GM12865 (cell line): Measurements from ENCODE around the gene HDAC11.

ENCODE experiments used
- DNase-seq: peaks from one replicate; pipeline ENCODE4 v3.0.0; 2010; ENCODE audit warnings: low read depth
- H3K4me3 ChIP-seq: 2 replicates; pipeline ENCODE4 v1.5.1; 2011; ENCODE audit warnings: mild to moderate bottlenecking, low read depth, low read length, control low read depth
- TF ChIP-seq, protein P1 (sequence below): IDR thresholded peaks from 2 replicates; pipeline ENCODE4 v1.5.1; 2011; ENCODE audit warnings: low read length, control low read depth, low read depth, inconsistent platforms; ENCODE audit not compliant: insufficient read depth; ENCODE audit errors: missing control alignments

The HDAC11 gene

GRCh38 chr3:13452490-13453335 is 27.4 kb upstream of the HDAC11 start:
- peak; percentile 64 for DNase-seq
- peak overlapping the region; percentile 55 for H3K4me3 ChIP-seq
- TF ChIP-seq, protein P1, sequence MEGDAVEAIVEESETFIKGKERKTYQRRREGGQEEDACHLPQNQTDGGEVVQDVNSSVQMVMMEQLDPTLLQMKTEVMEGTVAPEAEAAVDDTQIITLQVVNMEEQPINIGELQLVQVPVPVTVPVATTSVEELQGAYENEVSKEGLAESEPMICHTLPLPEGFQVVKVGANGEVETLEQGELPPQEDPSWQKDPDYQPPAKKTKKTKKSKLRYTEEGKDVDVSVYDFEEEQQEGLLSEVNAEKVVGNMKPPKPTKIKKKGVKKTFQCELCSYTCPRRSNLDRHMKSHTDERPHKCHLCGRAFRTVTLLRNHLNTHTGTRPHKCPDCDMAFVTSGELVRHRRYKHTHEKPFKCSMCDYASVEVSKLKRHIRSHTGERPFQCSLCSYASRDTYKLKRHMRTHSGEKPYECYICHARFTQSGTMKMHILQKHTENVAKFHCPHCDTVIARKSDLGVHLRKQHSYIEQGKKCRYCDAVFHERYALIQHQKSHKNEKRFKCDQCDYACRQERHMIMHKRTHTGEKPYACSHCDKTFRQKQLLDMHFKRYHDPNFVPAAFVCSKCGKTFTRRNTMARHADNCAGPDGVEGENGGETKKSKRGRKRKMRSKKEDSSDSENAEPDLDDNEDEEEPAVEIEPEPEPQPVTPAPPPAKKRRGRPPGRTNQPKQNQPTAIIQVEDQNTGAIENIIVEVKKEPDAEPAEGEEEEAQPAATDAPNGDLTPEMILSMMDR, result peak; percentile 64

- no peak for DNase-seq
- TF ChIP-seq, protein P1, result no peak
- H3K4me3 ChIP-seq, result no peak overlapping the region
Measured at GRCh38 chr3:13455644-13456043, 24.5 kb upstream of the HDAC11 start.

DNA sequence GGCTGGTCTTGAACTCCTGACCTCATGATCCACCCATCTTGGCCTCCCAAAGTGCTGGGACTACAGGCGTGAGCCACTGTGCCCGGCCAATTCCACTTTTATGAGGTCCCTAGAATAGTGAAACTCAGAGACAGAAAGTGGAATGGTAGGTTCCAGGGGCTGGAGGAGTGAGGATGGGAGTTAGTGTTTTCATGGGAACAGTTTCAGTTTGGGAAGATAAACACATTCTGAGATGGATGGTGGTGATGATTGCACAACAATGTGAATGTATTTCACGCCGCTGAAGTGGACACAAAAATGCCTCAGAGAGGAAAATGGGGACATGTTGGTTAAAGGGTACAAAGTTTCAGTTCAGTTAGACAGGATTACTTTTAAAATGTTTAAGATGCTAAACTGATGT is 22.5 kb upstream of the HDAC11 start:
- TF ChIP-seq, protein P1, result no peak
- DNase-seq, result no peak
- no peak overlapping the region for H3K4me3 ChIP-seq

DNA sequence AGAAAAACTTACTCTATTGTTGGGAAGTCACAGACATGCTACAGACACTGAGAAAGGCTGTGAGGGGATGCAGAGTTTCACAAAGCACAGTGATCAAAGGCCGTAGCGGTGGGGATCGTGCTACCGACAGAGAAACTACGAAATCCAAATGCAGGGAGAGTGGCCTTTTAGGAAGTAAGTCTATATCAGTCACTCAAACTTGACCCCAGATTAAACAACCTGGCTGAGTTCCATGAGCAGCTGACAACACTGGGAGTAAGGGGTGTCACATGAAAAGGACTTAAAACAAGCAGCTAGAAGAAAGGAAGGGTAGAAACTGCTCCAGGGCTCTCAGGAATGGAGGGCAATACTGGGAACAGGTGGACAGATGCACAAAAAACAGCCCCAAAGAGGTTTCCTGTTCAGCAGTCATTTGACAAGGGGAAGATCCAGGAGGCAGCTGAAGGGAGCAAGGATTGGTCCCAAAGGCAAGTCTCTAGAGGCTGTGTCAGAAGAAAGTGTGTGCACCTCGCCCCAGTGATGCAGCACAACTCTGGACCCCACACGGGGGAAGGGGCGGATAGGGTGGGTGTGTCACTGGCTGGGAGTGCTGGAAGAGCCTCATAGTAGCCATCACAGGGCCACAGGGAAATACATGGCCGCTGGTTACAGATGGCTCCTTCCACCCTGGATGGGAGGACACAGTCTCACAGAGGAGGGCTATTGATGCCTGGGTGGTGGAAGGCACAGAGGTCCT is 20.3 kb upstream of the HDAC11 start:
- DNase-seq, result no peak
- no peak overlapping the region for H3K4me3 ChIP-seq
- TF ChIP-seq, protein P1, result no peak

DNA sequence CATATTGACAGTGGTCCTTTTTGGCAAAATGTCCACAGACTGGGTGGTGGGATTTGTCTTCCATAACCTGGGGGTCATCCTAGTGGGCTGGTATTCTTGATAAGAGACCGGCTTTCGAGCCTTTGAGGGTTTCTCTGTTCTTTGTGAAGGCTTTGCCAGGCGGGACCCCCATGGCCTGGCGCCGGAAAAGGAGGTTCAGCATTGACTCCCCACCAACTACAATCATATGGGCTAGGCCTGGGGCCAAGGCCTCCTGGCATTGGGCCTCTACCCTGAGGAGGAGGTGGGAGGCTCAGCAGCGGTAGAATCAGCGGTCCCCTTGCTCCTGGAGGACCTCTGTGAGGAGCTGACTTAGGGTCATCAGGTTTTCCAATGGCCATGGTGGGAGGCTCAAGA is 19.8 kb upstream of the HDAC11 start:
- no peak for DNase-seq
- no peak overlapping the region for H3K4me3 ChIP-seq
- TF ChIP-seq, protein P1, result no peak

GRCh38 chr3:13461169-13462124 is 18.7 kb upstream of the HDAC11 start:
- peak; percentile 90 for DNase-seq
- TF ChIP-seq, protein P1, result peak; percentile 93
- H3K4me3 ChIP-seq, result no peak overlapping the region
